Mesenchymal stem cell (in vitro differentiated cells and primary cell): ENCODE measurements around the gene SNAPIN.

Experiments
- DNase-seq: peaks from one replicate; pipeline ENCODE4 v3.0.0-alpha.2; 2013
- H2AFZ ChIP-seq: one replicate; pipeline ENCODE4 v1.6.1; 2013; ENCODE audit warnings: low read depth, mild to moderate bottlenecking, control low read depth, inconsistent platforms, low read length, moderate library complexity
- H2AK5ac ChIP-seq: 2 replicates; pipeline ENCODE4 v1.6.1; 2013; ENCODE audit warnings: low read length, moderate library complexity, mild to moderate bottlenecking, inconsistent platforms; ENCODE audit not compliant: severe bottlenecking
- H2BK120ac ChIP-seq: one replicate; pipeline ENCODE4 v1.6.1; 2013; ENCODE audit warnings: low read depth, mild to moderate bottlenecking, inconsistent platforms, low read length, moderate library complexity
- H2BK12ac ChIP-seq, 2 experiments: one replicate each; pipeline ENCODE4 v1.6.1; 2013; ENCODE audit warnings: inconsistent platforms in 2 of 2, low read length in 2 of 2, mild to moderate bottlenecking in 2 of 2, moderate library complexity in 2 of 2, control low read depth in 1 of 2
- H2BK15ac ChIP-seq: one replicate; pipeline ENCODE4 v1.6.1; 2013; ENCODE audit warnings: mild to moderate bottlenecking, low read depth, inconsistent platforms; ENCODE audit not compliant: poor library complexity, severe bottlenecking
- H2BK5ac ChIP-seq: 2 replicates; pipeline ENCODE4 v1.6.1; 2013; ENCODE audit warnings: low read depth, mild to moderate bottlenecking, low read length, control low read depth, inconsistent platforms; ENCODE audit not compliant: poor library complexity, severe bottlenecking
- H3K14ac ChIP-seq, 2 experiments: one replicate each; pipeline ENCODE4 v1.6.1; 2013; ENCODE audit warnings: inconsistent platforms in 2 of 2, low read length in 2 of 2, control low read depth in 1 of 2, mild to moderate bottlenecking in 1 of 2, moderate library complexity in 1 of 2
- H3K18ac ChIP-seq, 2 experiments: one replicate each; pipeline ENCODE4 v1.6.1; 2013; ENCODE audit warnings: inconsistent platforms in 2 of 2, low read length in 2 of 2, control low read depth in 1 of 2, low read depth in 1 of 2, mild to moderate bottlenecking in 1 of 2
- H3K23ac ChIP-seq, 2 experiments: one replicate each; pipeline ENCODE4 v1.6.1; 2013; ENCODE audit warnings: inconsistent platforms in 2 of 2, low read length in 2 of 2, mild to moderate bottlenecking in 2 of 2, moderate library complexity in 2 of 2, control low read depth in 1 of 2
- H3K27ac ChIP-seq: 2 replicates; pipeline ENCODE4 v1.5.1; 2013; ENCODE audit warnings: mild to moderate bottlenecking, moderate library complexity, low read length, control low read depth, inconsistent platforms; ENCODE audit not compliant: poor library complexity, severe bottlenecking
- H3K27me3 ChIP-seq, 2 experiments: 2 replicates each; pipeline versions ENCODE4 v1.6.1 to v1.7.0; 2013; ENCODE audit warnings: low read length in 2 of 2, mild to moderate bottlenecking in 2 of 2, moderate library complexity in 2 of 2, control low read depth in 1 of 2, inconsistent platforms in 1 of 2; ENCODE audit not compliant: control insufficient read depth in 1 of 2, insufficient read depth in 1 of 2
- H3K36me3 ChIP-seq, 2 experiments: 2 replicates each; pipeline versions ENCODE4 v1.6.1 to v1.7.0; 2013; ENCODE audit warnings: low read length in 2 of 2, control low read depth in 1 of 2, inconsistent platforms in 1 of 2, low read depth in 1 of 2, mild to moderate bottlenecking in 1 of 2; ENCODE audit not compliant: insufficient read depth in 2 of 2, control insufficient read depth in 1 of 2
- H3K4ac ChIP-seq, 2 experiments: one replicate each; pipeline ENCODE4 v1.6.1; 2013; ENCODE audit warnings: inconsistent platforms in 2 of 2, low read length in 2 of 2, mild to moderate bottlenecking in 2 of 2, moderate library complexity in 2 of 2, control low read depth in 1 of 2, low read depth in 1 of 2
- H3K4me1 ChIP-seq: 2 replicates; pipeline ENCODE4 v1.6.1; 2013; ENCODE audit warnings: low read depth, low read length, control low read depth; ENCODE audit not compliant: control insufficient read depth, insufficient read depth
- H3K4me2 ChIP-seq: 2 replicates; pipeline ENCODE4 v1.6.1; 2013; ENCODE audit warnings: low read length, mild to moderate bottlenecking, inconsistent platforms; ENCODE audit not compliant: poor library complexity, severe bottlenecking
- H3K4me3 ChIP-seq, 2 experiments: 2 replicates each; pipeline versions ENCODE4 v1.5.1 to v1.7.0; 2013; ENCODE audit warnings: low read length in 2 of 2, mild to moderate bottlenecking in 2 of 2, control low read depth in 1 of 2, low read depth in 1 of 2; ENCODE audit not compliant: insufficient read depth in 1 of 2
- H3K79me1 ChIP-seq: replicated peaks from 2 replicates; pipeline ENCODE4 v1.6.1; 2013; ENCODE audit warnings: mild to moderate bottlenecking, control low read depth, low read length, inconsistent platforms; ENCODE audit not compliant: poor library complexity, severe bottlenecking
- H3K9ac ChIP-seq: 2 replicates; pipeline ENCODE4 v1.7.0; 2013; ENCODE audit warnings: mild to moderate bottlenecking, low read length, moderate library complexity
- H3K9me3 ChIP-seq: 2 replicates; pipeline ENCODE4 v1.7.0; 2013; ENCODE audit warnings: mild to moderate bottlenecking, low read length; ENCODE audit not compliant: control insufficient read depth
- H4K8ac ChIP-seq: one replicate; pipeline ENCODE4 v1.6.1; 2013; ENCODE audit warnings: inconsistent platforms, mild to moderate bottlenecking, low read length, moderate library complexity
- H4K91ac ChIP-seq: one replicate; pipeline ENCODE4 v1.6.1; 2013; ENCODE audit warnings: mild to moderate bottlenecking, low read length, inconsistent platforms
- WGBS: methylation state at CpG from one replicate; pipeline ENCODE4 v1.1.7; 2013; ENCODE audit warnings: mixed read lengths; 5-methylcytosine and 5-hydroxymethylcytosine counted together

SNAPIN gene

DNA sequence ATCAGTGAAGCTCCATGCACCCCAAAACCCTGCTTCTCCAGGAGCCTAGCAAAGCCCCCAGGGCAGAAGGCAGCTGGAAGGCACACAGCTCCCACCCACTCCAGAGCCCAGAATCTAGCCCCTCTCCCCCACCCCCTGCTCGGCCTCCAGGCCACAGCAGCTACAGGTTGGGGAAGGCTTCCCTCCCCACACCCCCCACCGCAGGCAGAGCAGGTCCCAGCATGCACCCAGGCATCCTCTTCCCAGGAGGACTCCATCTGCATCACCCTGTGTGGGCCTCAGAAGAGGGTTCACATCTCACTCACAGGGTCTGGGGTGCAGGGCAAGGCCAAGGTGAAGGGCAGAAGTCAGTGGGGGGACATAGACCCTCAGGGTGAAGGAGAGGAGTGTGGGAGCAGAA is 43.1 kb upstream of the SNAPIN start:
- Histone ChIP-seq H2BK15ac (no peak overlapping the region), H3K4me3 (no peak overlapping the region), H3K4me1 (peaks cover 28% of the 10 kb centered on the region), H3K79me1 (no peaks in the 10 kb centered on the region), H2BK12ac (peak overlapping the region; percentile 12 to 49), H3K18ac (no peak overlapping the region), H2BK5ac (no peak overlapping the region), H3K36me3 (peaks cover 19 to 26% of the 10 kb centered on the region in 2 experiments), H3K9ac (no peak overlapping the region), H3K4me2 (no peak overlapping the region), H2AK5ac (peak overlapping the region; percentile 56), H3K4ac (no peak overlapping the region), H3K23ac (no peak overlapping the region), H3K9me3 (peaks cover 5% of the 10 kb centered on the region), H2AFZ (no peak overlapping the region), H3K27me3 (no peaks in the 10 kb centered on the region), H4K91ac (peak overlapping the region; percentile 18), H3K14ac (no peak overlapping the region), H3K27ac (no peak overlapping the region), H4K8ac (peak overlapping the region; percentile 12), H2BK120ac (no peak overlapping the region)
- WGBS, result 90% methylated on average over 1 of the region's 2 CpGs
- no peak for DNase-seq

DNA sequence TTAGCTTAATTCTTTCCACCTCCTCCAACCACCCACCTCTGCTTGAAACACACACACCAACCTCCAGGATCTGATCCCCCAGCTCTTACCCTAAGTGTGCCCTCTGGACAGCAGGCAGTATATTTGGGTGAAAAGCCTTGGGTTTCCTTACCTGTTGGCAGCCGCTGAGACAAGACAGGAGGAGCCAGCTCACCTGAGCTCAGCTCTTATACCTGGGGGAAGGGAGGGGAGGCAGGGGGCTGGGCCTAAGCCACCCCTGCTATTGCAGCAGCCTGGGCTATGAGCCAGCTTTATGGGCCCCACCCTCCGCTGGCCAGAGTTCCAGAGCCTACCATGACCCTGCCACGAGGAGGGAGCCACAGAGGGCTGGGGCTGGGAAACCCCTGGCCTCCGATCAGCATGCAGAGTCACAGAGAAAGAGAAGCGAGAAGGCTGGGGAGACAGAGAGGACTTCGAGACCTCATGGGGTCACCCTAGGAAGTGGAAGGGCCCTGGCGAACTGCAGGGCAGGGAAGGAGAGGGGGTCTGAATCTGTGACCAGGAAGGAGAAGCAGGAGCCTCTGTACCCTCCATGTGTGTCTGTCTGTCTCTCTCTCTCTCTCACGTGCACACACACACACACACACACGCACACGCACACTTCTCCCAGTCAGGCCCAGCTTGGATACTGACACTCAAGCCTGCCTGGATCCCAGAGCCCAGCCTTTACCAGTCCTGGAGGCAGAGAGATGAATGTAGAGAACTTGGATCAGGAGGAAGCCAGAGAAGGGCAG is 42.2 kb upstream of the SNAPIN start, which contains the start of gene S100A14:
Gene S100A14 (minus strand): TSS at position 182 of the 773 bp plus-strand sequence. CDS start 467 bp downstream, outside the sequence.
- peak within 1 kb of the TSS; percentile 39 for H2BK15ac ChIP-seq
- H4K8ac ChIP-seq, result peak within 1 kb of the TSS; percentile 50
- peaks cover 19 to 34% of the 10 kb centered on the region in 2 experiments for H3K36me3 ChIP-seq
- peak within 1 kb of the TSS; percentile 77 for H2AK5ac ChIP-seq
- no peak within 1 kb of the TSS for H3K27ac ChIP-seq
- peak within 1 kb of the TSS; percentile 16 to 71 for H3K18ac ChIP-seq
- peaks cover 5% of the 10 kb centered on the region for H3K9me3 ChIP-seq
- DNase-seq, result no peak
- peak within 1 kb of the TSS; percentile 63 for H4K91ac ChIP-seq
- H3K9ac ChIP-seq, result peak within 1 kb of the TSS; percentile 46
- H2AFZ ChIP-seq, result no peak within 1 kb of the TSS
- peak within 1 kb of the TSS in 1 of 2 experiments; percentile 69 for H3K14ac ChIP-seq
- 81% methylated on average over 4 of the region's 10 CpGs for WGBS
- H2BK5ac ChIP-seq, result no peak within 1 kb of the TSS
- H2BK12ac ChIP-seq, result peak within 1 kb of the TSS; percentile 49 to 50
- no peak within 1 kb of the TSS for H3K4me3 ChIP-seq
- no peaks in the 10 kb centered on the region for H3K27me3 ChIP-seq
- peak within 1 kb of the TSS; percentile 15 to 65 for H3K4ac ChIP-seq
- H2BK120ac ChIP-seq, result no peak within 1 kb of the TSS
- H3K23ac ChIP-seq, result no peak within 1 kb of the TSS
- no peaks in the 10 kb centered on the region for H3K79me1 ChIP-seq
- H3K4me2 ChIP-seq, result no peak within 1 kb of the TSS
- H3K4me1 ChIP-seq, result peaks cover 20% of the 10 kb centered on the region

DNA sequence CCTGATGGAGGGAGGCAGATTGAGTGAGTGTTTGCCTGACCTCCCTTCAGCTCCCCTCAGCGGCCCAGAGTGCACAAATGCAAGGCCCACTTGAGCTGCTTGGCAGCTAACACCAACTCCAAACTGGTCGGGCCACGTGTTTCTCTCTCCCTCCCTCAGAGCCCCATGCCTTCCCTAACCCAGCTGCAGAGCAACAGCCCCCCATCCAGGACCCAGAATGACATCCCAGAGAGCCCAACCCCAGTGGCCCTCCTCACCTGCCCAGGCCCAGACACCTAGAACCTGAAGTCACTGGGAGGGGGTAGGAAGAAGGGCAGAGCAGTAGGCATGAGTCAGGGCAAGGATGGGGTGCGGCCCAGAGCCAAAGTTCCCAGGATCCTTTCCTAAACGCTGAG is 41.6 kb upstream of the SNAPIN start:
- DNase-seq, result no peak
- Histone ChIP-seq H3K4me2 (no peak overlapping the region), H3K4me1 (peaks cover 20% of the 10 kb centered on the region), H3K27ac (no peak overlapping the region), H3K4me3 (no peak overlapping the region), H3K27me3 (no peaks in the 10 kb centered on the region), H3K4ac (peak overlapping the region; percentile 15 to 65), H2BK12ac (peak overlapping the region; percentile 29 to 50), H3K36me3 (peaks cover 19 to 37% of the 10 kb centered on the region in 2 experiments), H3K9ac (peak overlapping the region; percentile 46), H2BK120ac (no peak overlapping the region), H3K14ac (peak overlapping the region in 1 of 2 experiments; percentile 69), H3K9me3 (peaks cover 5% of the 10 kb centered on the region), H3K18ac (peak overlapping the region; percentile 16 to 71), H2AFZ (no peak overlapping the region), H2BK5ac (no peak overlapping the region), H3K23ac (no peak overlapping the region), H3K79me1 (no peaks in the 10 kb centered on the region), H4K8ac (peak overlapping the region; percentile 50), H2BK15ac (peak overlapping the region; percentile 39), H4K91ac (peak overlapping the region; percentile 63), H2AK5ac (peak overlapping the region; percentile 77)
- 88% methylated on average over 5 of the region's 5 CpGs for WGBS

DNA sequence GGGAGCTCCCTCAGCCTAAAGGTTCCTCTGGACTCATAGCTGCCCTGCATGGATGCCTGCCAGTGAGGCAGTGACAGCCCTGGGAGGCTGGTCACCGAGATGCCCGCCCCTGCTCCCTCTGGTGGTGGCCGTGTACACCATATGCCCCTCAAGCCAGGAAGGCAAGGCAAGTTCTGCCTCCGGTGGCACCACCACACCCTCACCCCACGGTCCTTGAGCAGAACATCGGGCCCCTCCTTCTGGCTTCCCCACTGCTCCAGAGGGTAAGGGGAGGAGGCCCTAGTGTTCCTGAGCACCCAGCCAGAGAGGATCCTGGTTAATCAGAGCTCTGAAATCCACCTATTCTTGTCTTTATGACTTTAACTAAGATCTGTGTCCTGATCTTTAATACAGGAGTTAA is 40.8 kb upstream of the SNAPIN start:
- peaks cover 5% of the 10 kb centered on the region for H3K9me3 ChIP-seq
- H2AK5ac ChIP-seq, result no peak overlapping the region
- no peak overlapping the region for H3K4me3 ChIP-seq
- H3K14ac ChIP-seq, result no peak overlapping the region
- peaks cover 24 to 45% of the 10 kb centered on the region in 2 experiments for H3K36me3 ChIP-seq
- peak; percentile 70 for DNase-seq
- no peak overlapping the region for H3K27ac ChIP-seq
- no peak overlapping the region for H3K4me2 ChIP-seq
- H2BK12ac ChIP-seq, result no peak overlapping the region
- H2AFZ ChIP-seq, result no peak overlapping the region
- H3K27me3 ChIP-seq, result no peaks in the 10 kb centered on the region
- peaks cover 20% of the 10 kb centered on the region for H3K4me1 ChIP-seq
- WGBS, result 13% methylated on average over 6 of the region's 6 CpGs
- H2BK15ac ChIP-seq, result no peak overlapping the region
- H3K18ac ChIP-seq, result peak overlapping the region in 1 of 2 experiments; percentile 5
- peak overlapping the region; percentile 50 for H4K8ac ChIP-seq
- H4K91ac ChIP-seq, result no peak overlapping the region
- peak overlapping the region; percentile 11 for H2BK120ac ChIP-seq
- H3K4ac ChIP-seq, result peak overlapping the region; percentile 15 to 65
- peaks cover 3% of the 10 kb centered on the region for H3K79me1 ChIP-seq
- peak overlapping the region; percentile 47 for H3K9ac ChIP-seq
- H2BK5ac ChIP-seq, result no peak overlapping the region
- no peak overlapping the region for H3K23ac ChIP-seq
